Kidney capillary endothelial cell (primary cell): Measurements from ENCODE around the gene FANCE.

ENCODE experiments used
- DNase-seq: peaks from one replicate; pipeline ENCODE4 v3.0.0-alpha.2; 2018; ENCODE audit warnings: low spot score

Gene FANCE, protein sequence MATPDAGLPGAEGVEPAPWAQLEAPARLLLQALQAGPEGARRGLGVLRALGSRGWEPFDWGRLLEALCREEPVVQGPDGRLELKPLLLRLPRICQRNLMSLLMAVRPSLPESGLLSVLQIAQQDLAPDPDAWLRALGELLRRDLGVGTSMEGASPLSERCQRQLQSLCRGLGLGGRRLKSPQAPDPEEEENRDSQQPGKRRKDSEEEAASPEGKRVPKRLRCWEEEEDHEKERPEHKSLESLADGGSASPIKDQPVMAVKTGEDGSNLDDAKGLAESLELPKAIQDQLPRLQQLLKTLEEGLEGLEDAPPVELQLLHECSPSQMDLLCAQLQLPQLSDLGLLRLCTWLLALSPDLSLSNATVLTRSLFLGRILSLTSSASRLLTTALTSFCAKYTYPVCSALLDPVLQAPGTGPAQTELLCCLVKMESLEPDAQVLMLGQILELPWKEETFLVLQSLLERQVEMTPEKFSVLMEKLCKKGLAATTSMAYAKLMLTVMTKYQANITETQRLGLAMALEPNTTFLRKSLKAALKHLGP

DNA sequence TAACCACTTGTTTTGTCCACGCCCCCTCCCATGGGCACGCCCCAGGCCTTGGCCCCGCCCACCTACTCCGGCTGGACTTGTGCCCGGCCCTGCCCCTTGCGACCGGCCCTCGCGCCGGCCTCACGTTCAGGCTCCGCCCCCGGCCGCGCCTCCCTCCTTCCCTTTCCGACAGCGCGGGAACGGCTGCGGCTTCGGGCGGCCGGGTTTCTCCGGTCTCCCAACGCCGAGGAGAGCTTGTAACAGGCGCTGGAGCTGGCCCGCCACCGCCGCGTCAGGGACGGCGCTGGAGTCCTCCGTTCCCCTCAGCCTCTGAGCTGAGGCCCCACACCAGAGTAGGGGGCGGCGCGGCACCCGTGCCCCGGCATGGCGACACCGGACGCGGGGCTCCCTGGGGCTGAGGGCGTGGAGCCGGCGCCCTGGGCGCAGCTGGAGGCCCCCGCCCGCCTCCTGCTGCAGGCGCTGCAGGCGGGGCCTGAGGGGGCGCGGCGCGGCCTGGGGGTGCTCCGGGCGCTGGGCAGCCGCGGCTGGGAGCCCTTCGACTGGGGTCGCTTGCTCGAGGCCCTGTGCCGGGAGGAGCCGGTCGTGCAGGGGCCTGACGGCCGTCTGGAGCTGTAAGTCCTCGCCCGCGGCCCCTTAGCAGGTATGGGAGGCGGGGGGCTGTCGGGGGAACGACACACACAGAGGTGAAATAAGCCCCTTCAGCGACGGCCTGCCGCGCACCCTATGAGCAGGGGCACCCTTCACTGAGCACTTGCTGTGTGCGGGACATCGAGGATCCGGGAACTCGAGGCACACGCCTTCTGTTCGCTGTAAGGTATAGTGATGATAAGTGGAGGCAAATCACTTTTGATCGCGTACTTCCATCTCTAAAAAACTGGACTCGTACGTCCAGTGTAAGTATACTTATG is at the start of gene FANCE:
TSS of gene FANCE (plus strand) at position 156 of the 908 bp plus-strand sequence. CDS start at position 364, 208 bp downstream.
- DNase-seq, result peak; percentile 90

DNA sequence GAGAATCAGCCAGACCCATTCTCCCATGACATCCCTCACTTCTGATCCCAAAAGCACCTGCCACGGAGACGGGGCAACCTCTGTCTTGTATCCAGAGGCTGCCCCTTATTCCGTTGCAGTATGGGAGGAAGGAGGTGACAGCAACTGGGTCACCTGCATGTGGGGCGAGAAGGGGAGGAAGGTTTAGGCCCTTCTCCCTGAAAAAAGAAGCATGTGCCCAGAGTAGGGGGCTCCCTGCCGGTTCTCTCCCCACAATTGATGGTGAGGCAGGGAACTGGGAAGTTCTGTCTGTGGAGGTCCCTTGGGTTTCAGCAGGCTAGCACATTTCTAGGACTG is 49.3 kb upstream of the FANCE start:
- no peak for DNase-seq

DNA sequence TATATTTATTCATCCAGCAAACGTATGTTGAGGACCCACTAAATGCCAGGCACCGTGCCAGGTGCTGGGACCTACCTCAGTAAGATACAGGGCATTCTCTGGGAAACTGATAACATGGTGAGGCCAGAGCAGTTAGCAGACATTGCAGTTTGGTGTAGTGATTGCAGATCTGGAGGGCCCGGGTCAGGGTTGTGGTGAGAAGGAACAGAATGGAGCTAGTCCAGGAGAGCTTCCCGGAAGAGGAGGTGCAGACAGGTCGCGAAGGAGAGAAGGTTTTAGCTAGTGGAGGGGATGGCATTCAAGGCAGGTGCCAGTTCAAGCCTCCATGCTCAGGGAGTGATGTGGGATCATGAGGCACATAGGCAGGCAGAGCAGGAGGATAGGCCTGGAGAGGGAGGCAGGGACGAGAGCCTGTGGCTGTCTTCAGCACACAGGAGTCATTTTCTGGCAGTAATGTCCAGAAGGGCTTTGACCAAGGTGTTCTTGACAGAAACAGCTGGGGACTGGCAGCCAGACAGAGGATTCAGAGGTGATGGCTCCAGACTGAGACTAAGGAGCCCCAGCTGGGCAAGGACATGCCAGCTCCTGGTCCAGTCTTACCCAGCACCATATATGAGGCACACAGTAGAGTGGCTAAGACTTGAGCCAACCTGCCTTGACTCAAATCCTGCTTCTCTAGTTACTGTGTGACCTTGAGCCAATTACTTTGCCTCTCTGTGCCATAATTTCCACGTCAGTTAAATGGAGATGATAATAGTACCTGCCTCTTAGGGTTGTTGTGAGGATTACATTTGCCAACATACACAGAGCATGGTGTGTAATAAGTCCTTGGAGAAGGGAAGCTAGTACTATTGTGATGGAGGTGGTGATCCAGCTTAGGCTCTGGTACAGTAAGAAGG is 48.3 kb upstream of the FANCE start:
- no peak for DNase-seq

DNA sequence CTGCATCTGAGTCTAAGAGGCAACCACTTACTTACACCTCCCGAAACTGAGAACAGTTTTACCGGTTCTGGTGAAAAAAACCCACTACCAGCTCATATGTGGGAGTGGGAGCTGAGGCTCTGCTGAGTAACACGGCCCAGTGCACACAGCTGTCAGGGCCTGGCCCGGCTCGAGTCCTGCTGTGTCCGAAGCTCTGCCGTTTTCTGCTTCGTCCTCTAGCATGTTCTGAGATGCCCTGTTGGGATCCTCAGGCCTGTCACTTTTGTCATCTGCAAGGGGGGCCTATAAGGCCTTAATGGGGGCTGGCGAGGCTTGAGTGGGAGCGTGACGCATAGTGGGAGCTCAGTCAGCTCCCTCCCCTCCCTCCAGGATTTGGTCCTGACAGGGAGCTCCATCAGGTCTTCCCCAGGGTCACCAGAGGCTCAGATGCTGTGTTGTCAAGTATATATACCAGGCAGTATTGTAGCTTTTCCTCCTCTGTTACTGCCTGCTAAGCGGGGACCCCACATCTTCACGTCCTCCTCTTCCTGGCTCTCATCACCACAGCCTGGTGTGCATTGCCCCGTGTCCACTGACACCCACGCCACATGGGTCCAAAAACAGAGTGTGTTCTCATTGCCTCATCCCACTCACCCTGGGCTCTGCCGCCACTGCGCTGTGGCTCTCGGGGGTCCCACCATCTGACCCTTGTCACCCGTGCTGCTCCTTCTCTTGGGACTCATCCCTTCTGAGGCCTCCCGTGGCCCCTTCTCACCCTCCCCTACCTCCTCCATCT is 45.2 kb upstream of the FANCE start:
- no peak for DNase-seq

DNA sequence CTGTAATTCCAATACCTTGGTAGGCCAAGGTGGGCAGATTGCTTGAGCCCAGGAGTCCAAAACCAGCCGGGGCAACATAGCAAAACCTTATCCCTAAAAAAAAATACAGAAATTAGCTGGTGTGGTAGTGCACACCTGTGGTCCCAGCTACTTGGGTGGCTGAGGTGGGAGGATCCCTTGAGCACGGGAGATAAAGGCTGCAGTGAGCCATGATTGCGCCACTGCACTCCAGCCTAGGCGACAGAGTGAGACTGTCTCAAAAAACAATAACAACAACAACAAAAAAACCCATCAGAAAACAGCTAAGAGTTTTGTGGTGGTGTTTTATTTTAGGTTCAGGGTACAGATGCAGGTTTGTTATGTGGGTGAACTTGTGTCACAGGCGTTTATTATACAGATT is 42.9 kb upstream of the FANCE start:
- DNase-seq, result no peak

DNA sequence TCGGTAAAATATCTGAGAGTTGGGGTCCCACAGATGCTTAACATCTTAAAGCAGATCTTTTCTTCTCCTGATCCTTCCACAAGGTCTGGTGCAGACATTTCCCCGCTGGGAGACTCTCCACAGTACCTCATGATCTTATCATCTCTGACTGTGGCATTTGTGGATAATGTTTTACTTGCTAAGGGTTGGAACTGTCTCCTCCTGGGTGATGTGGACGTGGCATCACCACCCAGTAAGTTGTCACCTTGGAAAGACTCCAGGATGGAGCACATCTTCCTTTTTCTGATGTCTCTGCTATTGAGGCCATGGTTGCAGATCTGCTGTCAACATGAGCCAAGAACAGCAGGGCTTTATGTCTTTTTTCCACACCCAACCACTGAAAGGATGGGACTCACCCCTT is 42.0 kb upstream of the FANCE start:
- no peak for DNase-seq

DNA sequence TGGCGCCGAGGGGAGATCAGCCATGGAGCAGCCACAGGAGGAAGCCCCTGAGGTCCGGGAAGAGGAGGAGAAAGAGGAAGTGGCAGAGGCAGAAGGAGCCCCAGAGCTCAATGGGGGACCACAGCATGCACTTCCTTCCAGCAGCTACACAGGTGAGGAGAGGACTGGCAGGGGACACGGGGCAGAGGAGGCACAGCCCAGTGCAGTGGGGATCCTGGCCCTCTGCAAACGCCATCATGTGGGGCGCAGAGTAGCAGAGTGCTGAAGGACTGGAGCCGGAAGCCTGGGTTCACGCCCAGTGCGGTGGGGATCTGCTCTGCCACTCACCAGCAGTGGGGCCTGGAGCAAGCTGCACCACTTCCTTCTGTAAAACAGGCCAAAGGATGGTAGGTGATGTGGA is 41.1 kb upstream of the FANCE start:
- DNase-seq, result no peak

DNA sequence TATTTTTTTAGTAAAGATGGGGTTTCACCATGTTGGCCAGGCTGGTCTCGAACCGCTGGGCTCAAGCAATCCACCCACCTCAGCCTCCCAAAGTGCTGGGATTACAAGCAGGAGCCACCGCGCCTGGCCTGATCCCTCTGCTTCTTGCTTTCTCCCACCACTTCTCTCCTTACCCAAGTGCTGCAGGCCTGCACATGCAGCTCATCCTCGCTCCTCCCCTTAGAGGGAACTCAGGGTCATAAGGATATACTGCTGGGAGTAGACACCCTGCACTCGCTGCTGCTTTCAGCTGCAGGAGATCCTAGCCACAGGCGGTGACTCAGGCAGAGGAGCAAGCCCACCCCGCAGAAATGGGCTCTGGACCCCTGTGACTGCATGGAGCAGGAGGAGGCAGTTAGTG is 40.0 kb upstream of the FANCE start:
- DNase-seq, result no peak

DNA sequence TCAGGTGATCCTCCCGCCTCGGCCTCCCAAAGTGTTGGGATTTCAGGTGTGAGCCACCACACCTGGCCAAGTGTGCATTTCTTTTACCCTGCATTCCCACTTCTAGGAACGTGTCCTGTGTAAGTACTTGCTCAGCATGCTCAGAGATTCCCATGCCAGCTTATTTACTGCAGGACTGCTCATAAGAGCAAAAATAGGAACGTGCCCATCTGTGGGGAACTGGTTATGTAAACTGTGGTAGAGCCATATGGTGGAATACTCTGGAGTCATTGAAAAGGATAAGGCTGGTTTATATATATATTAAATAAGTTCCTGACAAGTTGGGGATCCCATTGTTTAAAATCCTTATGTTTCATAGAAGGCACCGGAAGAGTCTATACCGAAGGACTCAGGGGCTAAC is 38.2 kb upstream of the FANCE start:
- DNase-seq, result no peak

DNA sequence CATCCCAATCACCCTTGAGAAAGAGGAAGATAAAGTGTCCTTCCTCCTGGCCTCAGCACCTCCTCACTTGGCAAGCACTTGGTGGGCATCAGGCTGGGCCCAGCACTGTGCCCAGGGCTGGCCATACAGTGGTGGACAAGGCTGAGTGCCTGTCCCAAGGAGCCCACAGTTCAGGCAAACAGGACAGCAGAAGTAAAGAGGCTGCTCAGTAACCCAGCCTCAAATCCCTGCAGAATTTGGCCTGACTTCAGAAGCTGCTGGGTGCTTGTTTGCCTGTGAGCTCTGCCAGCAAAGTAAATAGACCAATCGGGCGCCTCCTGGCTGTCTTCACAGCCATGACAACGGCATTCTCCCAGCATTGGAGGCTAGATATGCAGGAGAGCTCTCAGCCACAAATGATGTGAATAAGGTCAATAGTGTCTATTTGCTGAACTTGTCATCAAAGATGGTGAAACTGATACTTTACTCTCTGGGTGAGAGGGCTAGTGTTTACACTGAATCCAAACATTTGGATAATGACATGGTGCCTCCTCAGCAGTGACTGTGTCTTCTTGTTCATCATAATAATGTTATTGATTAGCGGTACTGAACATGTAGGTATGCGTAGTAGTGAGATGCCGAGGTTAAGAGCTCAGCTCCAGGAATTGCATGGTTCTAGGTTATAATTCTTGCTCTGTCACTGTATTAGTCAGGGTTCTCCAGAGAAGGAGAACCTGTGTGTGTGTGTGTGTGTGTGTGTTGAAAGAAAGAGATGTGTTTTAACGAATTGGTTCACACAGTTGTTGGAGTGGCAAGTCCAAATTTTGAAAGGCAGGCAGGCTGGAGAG is 36.9 kb upstream of the FANCE start:
- DNase-seq, result no peak

DNA sequence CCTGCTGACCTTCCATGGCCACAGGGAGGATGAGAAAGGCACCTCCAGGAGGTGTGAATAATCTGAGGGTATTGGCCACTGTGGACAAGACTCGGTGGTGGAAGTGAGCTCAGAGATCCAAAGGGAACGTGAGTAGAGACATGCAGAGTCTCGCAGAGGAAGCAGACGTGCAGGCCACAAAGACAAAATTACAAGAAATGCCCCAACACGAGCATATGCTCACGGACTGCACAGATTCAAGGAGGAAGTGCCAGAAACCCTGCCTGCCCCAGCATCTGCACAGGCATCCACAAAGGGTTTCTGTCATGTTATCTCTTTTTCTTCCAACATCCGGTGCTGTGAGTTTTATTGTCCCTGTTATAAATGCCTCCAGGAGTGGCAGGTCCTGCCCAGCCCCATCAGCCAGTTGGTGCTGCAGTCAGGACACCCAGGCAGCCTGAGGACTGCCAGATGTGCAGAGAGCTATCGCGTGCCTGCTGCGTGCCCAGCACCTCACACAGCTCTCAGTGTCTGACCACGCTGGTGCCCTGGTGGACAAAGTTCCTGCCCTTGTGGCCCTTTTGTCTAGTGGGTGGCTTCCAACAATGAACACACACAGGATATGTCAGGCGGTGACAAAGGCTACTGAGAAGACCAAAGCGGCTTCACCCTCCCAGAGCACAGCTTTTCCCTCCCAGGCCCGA is 34.0 kb upstream of the FANCE start:
- DNase-seq, result no peak

DNA sequence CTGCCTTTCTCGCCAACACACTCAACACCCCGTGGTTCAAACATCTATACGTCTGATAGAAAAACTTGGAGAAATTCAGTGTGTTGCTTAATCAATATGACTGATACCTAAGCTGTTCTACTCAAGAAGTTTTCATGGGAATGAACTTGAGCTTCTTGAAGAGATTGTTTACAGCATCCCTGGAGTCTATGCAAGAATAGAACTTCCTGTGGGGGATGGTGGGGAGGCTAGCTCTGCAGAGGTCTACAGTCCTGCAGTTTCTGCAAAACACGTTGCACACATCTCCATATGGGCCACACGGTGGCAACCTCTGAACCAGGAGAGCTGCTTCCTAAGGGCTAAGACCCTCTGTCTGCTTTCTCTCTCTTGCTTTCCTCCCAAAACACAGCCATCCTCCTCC is 32.7 kb upstream of the FANCE start:
- peak; percentile 61 for DNase-seq

DNA sequence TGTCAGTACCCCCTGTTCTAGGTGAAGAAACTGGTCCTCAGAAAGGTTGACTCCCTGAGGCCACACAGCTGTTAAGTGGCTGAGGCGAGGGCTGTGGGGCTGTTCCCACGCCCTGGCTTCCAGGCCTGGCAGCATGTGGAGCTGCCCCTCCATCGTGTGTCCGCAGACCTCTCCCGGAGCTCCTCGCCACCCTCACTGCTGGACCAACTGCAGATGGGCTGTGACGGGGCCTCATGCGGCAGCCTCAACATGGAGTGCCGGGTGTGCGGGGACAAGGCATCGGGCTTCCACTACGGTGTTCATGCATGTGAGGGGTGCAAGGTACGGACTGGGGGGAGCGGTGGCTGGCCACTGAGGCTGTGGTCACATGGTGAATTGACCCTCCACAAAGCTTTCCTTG is 32.2 kb upstream of the FANCE start:
- no peak for DNase-seq

DNA sequence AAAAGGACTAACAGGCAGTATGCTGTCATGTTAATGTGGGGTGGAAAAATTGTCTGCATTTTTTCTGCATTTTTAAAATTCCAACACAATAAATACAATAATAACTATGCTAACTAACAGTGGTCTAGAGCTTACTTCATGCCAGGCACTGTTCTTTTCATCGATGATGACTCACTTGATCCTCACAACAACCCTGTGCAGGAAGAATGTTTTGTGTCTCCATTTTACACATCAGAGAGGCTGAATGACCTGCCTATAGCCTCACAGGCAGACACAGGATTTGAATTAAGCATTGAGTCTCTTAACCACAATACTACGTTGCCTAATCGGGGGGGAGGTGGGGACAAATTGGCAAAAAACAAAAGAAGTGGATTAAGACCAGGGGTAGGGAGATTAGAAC is 26.9 kb upstream of the FANCE start:
- DNase-seq, result peak; percentile 86

DNA sequence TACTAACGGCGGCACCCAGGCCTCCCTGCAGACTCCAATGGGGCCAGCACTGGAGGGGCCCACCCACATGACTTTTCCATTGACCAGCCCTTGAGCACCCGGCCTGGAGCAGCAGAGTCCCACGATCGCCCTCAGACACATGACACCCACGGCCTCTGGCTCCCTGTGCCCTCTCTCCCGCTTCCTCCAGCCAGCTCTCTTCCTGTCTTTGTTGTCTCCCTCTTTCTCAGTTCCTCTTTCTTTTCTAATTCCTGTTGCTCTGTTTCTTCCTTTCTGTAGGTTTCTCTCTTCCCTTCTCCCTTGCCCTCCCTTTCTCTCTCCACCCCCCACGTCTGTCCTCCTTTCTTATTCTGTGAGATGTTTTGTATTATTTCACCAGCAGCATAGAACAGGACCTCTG is 26.1 kb upstream of the FANCE start:
- no peak for DNase-seq

DNA sequence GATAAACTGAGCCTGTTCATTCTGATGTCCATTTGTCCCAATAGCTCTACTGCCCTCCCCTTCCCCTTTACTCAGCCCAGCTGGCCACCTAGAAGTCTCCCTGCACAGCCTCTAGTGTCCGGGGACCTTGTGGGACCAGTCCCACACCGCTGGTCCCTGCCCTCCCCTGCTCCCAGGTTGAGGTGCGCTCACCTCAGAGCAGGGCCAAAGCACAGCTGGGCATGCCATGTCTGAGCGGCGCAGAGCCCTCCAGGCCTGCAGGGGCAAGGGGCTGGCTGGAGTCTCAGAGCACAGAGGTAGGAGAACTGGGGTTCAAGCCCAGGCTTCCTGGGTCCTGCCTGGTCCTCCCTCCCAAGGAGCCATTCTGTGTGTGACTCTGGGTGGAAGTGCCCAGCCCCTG is 24.7 kb upstream of the FANCE start:
- DNase-seq, result no peak

DNA sequence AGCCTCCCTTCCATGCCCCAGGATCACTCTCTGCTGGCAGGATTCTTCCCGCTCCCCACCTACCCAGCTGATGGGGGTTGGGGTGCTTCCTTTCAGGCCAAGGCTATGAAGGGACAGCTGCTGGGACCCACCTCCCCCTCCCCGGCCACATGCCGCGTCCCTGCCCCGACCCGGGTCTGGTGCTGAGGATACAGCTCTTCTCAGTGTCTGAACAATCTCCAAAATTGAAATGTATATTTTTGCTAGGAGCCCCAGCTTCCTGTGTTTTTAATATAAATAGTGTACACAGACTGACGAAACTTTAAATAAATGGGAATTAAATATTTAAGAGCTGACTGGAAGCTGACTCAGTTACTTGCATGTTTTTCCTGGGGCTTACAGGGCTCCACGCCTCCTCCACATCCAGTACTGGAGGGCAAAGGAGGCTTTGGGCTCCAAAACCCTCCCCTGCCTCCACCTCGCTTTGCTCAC is 24.3 kb upstream of the FANCE start:
- DNase-seq, result peak; percentile 26

DNA sequence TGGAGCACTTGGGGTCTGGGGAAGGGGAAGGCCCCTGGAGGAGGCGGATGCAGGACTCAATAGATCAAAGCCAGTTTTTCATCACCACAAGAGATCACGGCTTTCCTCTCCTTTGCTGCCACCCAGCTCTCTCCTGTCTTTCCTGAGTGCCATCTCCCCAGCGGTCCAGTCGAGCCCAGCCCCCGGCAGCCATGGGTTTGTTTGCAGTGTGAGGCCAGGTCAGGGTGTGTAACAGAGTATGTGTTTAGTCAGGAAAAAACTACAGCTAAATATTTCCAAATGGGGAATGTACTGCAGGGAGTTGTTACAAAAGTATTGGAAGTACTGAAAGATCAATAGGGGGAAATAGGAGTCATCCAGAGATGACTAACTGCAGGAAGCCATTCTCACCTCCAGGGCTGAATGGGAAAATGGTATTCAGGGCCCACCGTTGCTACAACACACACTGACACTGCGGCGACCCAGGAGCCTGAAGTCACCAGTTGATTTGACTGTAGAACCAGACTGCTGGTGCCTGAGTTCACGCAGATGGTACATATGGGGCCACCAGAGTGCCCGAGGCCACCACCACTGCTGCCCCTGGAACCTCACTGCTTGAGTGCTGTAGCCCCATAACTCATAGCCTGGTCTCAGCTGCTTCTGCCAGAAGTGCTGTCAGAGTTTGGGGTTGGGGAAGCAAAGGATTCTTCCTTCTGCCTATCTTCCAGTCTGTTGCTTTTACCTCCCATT is 23.6 kb upstream of the FANCE start:
- no peak for DNase-seq

DNA sequence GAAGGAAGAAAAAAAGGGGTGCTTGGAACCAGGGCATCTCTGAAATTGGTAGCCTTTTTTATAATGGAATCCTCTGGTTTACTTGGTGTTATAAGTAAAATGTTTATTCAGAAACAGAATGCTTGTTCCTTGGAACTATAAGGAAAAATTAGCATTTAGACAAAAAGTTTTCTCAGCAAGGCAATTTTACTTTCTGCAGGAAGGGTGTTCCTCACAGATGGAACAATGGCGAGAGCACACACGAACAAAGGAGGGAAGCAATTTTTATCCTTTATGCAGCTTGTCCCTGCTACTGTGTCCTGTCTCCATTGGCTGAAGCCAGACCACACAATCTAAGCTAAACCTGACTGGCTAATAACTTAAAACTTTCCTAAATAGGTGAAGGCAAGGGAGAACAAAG is 22.7 kb upstream of the FANCE start:
- DNase-seq, result no peak
